Panc1 (cell line): ENCODE measurements around the gene CSNK2A1. TPM values are rescaled to one million over a fixed set of nuclear protein-coding genes. Genes with fewer than 3 reads are reported as not detected.

Experiments used
- ATAC-seq: fragments of 200-7000 bp; cut with Tn5 transposase; 2 replicates; pipeline ENCODE4 v1.9.1; 2020; ENCODE audit warnings: mild to moderate bottlenecking, moderate library complexity
- BruUV-seq: library from RNA; stranded (reverse); fragments of 400-500 nt; replicated peaks from 2 replicates; lab custom pipeline; 2021; lab: Mats Ljungman, UMichigan
- CTCF ChIA-PET: fragments of 300-600 bp; sonication (Branson Sonifier 250); formaldehyde crosslinking; loops from one replicate; lab custom pipeline; 2022; ENCODE audit warnings: antibody characterized with exemption; lab: Charles Lee
- POLR2A ChIA-PET: fragments of 300-600 bp; sonication (Branson Sonifier 250); formaldehyde crosslinking; loops from one replicate; lab custom pipeline; 2022; ENCODE audit warnings: antibody characterized with exemption; lab: Charles Lee
- DNase-seq: peaks from one replicate; pipeline ENCODE4 v3.0.0-alpha.2; 2010; ENCODE audit warnings: low read depth, low spot score
- H3K27ac ChIP-seq: 2 replicates; pipeline ENCODE4 v1.5.1; 2011; ENCODE audit warnings: mild to moderate bottlenecking, low read length, inconsistent platforms
- H3K27me3 ChIP-seq: fragments of 200-500 bp; sonication (Bioruptor generic); 2 replicates; pipeline ENCODE4 v1.6.0; 2014; ENCODE audit warnings: low read length, inconsistent platforms; ENCODE audit not compliant: control insufficient read depth, insufficient read depth
- H3K36me3 ChIP-seq: fragments of 200-500 bp; sonication (Bioruptor generic); 2 replicates; pipeline ENCODE4 v1.5.1; 2014; ENCODE audit warnings: inconsistent platforms, mild to moderate bottlenecking, low read length, moderate library complexity; ENCODE audit not compliant: control insufficient read depth, insufficient read depth
- H3K4me1 ChIP-seq: 2 replicates; pipeline ENCODE4 v1.5.1; 2011; ENCODE audit warnings: inconsistent platforms, mild to moderate bottlenecking, low read length, moderate library complexity; ENCODE audit not compliant: control insufficient read depth, insufficient read depth
- H3K4me3 ChIP-seq, 2 experiments: 2 replicates each; pipeline ENCODE4 v1.5.1; 2011 to 2012; ENCODE audit warnings: low read depth in 2 of 2, low read length in 2 of 2, mild to moderate bottlenecking in 2 of 2, inconsistent platforms in 1 of 2, moderate library complexity in 1 of 2
- H3K9me3 ChIP-seq: fragments of 200-500 bp; sonication (Bioruptor generic); 2 replicates; pipeline ENCODE4 v1.5.1; 2014; ENCODE audit warnings: low read depth, mild to moderate bottlenecking, inconsistent platforms, low read length, moderate library complexity; ENCODE audit not compliant: control insufficient read depth, insufficient read depth
- POLR2AphosphoS5 ChIP-seq: IDR thresholded peaks from 2 replicates; pipeline ENCODE4 v1.6.1; 2012; ENCODE audit warnings: mild to moderate bottlenecking, low read depth, low read length, moderate library complexity
- REST ChIP-seq, 2 experiments: IDR thresholded peaks; 2 replicates each; pipeline ENCODE4 v1.6.1; 2011 to 2012; ENCODE audit warnings: low read depth in 2 of 2, control low read depth in 1 of 2, low read length in 1 of 2, mild to moderate bottlenecking in 1 of 2, moderate library complexity in 1 of 2; ENCODE audit not compliant: insufficient read depth in 1 of 2
- SIN3A ChIP-seq: IDR thresholded peaks from 2 replicates; pipeline ENCODE4 v1.6.1; 2012; ENCODE audit warnings: low read depth, mild to moderate bottlenecking, low read length, moderate library complexity, borderline replicate concordance; ENCODE audit not compliant: insufficient read depth
- TCF7L2 ChIP-seq: IDR thresholded peaks from 2 replicates; pipeline ENCODE4 v1.6.1; 2011; ENCODE audit warnings: mild to moderate bottlenecking, low read depth, low read length, inconsistent platforms
- in situ Hi-C: cut with HindIII; loops from 2 replicates; pipeline ENCODE4 v1.10.0; 2016; ENCODE audit warnings: low sequenced_read_pairs, low pct_unique_long_range_greater_than_20kb
- intact Hi-C: fragments of 100-400 bp; cut with micrococcal nuclease; formaldehyde crosslinking; loops from one replicate; pipeline ENCODE4 v1.10.0; 2022; ENCODE audit not compliant: unreplicated experiment
- total RNA-seq: library from RNA; stranded (reverse); gene quantifications from one replicate; pipeline ENCODE4 v1.2.1, GENCODE V29; 2021; ENCODE audit not compliant: unreplicated experiment
- TF ChIP-seq, protein P1 (sequence below): fragments of 450-650 bp; IDR thresholded peaks from 2 replicates; pipeline ENCODE4 v1.5.1; 2017; ENCODE audit warnings: mild to moderate bottlenecking

The CSNK2A1 gene
- total RNA-seq, 1 experiment from 2014 or later, result 191 TPM

DNA sequence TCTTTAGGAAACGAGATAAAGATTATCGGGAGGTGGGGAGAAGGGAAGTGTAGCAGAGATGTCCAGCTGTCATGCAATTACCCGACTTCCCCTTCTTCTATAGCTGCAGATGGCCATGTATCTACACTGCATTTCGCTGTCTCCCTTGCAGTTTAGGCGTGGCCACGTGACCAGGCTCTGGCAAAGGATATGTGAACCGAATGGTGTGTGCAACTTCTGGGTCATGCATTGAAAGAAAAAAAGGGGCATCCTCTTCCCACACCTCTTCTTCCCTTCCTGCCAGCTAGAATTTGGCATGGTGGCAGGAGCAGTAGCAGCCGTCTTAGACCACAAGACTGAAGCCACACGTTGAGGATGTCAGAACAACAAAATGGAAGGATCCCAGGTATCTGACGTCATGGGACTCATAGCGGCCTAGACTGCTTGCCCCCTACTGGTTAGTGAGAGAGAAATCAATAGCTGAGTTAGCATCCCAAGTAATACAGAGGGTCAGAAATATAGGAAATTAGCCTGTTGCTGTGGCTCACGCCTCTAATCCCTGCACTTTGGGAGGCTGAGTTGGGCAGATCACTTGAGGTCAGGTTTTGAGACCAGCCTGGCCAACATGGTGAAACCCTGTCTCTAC is 33.7 kb upstream of the CSNK2A1 start:
- in situ Hi-C loops, result no loop called here

GRCh38 chr20:576156-576555 is 32.6 kb upstream of the CSNK2A1 start:
- ATAC-seq (no peak), DNase-seq (no peak)
- Histone ChIP-seq H3K4me3 (no peak overlapping the region), H3K9me3 (no peaks in the 10 kb centered on the region), H3K27ac (no peak overlapping the region), H3K4me1 (no peaks in the 10 kb centered on the region), H3K27me3 (peaks cover 11% of the 10 kb centered on the region), H3K36me3 (no peaks in the 10 kb centered on the region)
- POLR2A ChIA-PET, result interaction anchor here (0.8 kb wide), 1 partner anchor 13 kb away, joined by 3 read pairs; no protein-coding TSS in a partner anchor
- no TSS peak for BruUV-seq
- CTCF ChIA-PET, result no interaction called here
- intact Hi-C loops, result no loop called here
- in situ Hi-C loops, result no loop called here
- TF ChIP-seq SIN3A (no peak), POLR2AphosphoS5 (no peak), TCF7L2 (no peak), REST (IDR thresholded peaks at IDR 0.05; ENCODE audit: insufficient read depth in 1 of 2, low read depth in 2 of 2, low read length in 1 of 2) (no peak)
- TF ChIP-seq, protein P1, sequence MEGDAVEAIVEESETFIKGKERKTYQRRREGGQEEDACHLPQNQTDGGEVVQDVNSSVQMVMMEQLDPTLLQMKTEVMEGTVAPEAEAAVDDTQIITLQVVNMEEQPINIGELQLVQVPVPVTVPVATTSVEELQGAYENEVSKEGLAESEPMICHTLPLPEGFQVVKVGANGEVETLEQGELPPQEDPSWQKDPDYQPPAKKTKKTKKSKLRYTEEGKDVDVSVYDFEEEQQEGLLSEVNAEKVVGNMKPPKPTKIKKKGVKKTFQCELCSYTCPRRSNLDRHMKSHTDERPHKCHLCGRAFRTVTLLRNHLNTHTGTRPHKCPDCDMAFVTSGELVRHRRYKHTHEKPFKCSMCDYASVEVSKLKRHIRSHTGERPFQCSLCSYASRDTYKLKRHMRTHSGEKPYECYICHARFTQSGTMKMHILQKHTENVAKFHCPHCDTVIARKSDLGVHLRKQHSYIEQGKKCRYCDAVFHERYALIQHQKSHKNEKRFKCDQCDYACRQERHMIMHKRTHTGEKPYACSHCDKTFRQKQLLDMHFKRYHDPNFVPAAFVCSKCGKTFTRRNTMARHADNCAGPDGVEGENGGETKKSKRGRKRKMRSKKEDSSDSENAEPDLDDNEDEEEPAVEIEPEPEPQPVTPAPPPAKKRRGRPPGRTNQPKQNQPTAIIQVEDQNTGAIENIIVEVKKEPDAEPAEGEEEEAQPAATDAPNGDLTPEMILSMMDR, result no peak

More for the DNA sequence above, 33.7 kb upstream of the CSNK2A1 start:
- no peak overlapping the region for H3K27ac ChIP-seq
- CTCF ChIA-PET, result interaction anchor here (0.6 kb wide), 2 partner anchors 109 to 208 kb away, joined by 3 to 4 read pairs; no protein-coding TSS in a partner anchor
- DNase-seq, result no peak
- BruUV-seq, result no TSS peak
- intact Hi-C loops, result no loop called here
- no peak for ATAC-seq
- H3K27me3 ChIP-seq, result peaks cover 8% of the 10 kb centered on the region
- TF ChIP-seq, protein P1, result peak; percentile 69
- no peak for TF ChIP-seq TCF7L2
- TF ChIP-seq REST (IDR thresholded peaks at IDR 0.05; ENCODE audit: insufficient read depth in 1 of 2, low read depth in 2 of 2, low read length in 1 of 2), result no peak
- no peak for TF ChIP-seq SIN3A
- no peak for TF ChIP-seq POLR2AphosphoS5
- H3K36me3 ChIP-seq, result no peaks in the 10 kb centered on the region
- H3K4me1 ChIP-seq, result no peaks in the 10 kb centered on the region
- POLR2A ChIA-PET, result interaction anchor here (0.8 kb wide), 1 partner anchor 14 kb away, joined by 3 read pairs; no protein-coding TSS in a partner anchor
- H3K4me3 ChIP-seq, result no peak overlapping the region
- H3K9me3 ChIP-seq, result no peaks in the 10 kb centered on the region
